MM.1S (cell line): Measurements from ENCODE around the gene TGFBR2.

Experiments used
- DNase-seq: peaks from one replicate; pipeline ENCODE4 v3.0.0-alpha.2; 2015
- H2AFZ ChIP-seq: fragments of 300-600 bp; sonication (generic); 2 replicates; pipeline ENCODE4 v1.6.0; 2016; ENCODE audit warnings: antibody characterized with exemption, low read length
- H3F3A ChIP-seq: fragments of 300-600 bp; sonication (generic); 2 replicates; pipeline ENCODE4 v1.6.1; 2016; ENCODE audit warnings: mild to moderate bottlenecking, antibody characterized with exemption, low read length, moderate library complexity, mixed read lengths; ENCODE audit not compliant: insufficient read depth
- H3K27ac ChIP-seq: fragments of 300-600 bp; sonication (generic); 2 replicates; pipeline ENCODE4 v1.5.1; 2016; ENCODE audit warnings: mild to moderate bottlenecking, low read length
- H3K27me3 ChIP-seq: fragments of 300-600 bp; sonication (generic); replicated peaks from 2 replicates; pipeline ENCODE4 v1.6.0; 2016; ENCODE audit warnings: low read length; ENCODE audit not compliant: insufficient read depth
- H3K36me3 ChIP-seq: fragments of 300-600 bp; sonication (generic); replicated peaks from 2 replicates; pipeline ENCODE4 v1.6.1; 2016; ENCODE audit warnings: mild to moderate bottlenecking, low read length, mixed read lengths; ENCODE audit not compliant: insufficient read depth
- H3K4me1 ChIP-seq: fragments of 300-600 bp; sonication (generic); 2 replicates; pipeline ENCODE4 v1.6.1; 2016; ENCODE audit warnings: low read length, mixed read lengths
- H3K4me2 ChIP-seq: fragments of 300-600 bp; sonication (generic); 2 replicates; pipeline ENCODE4 v1.6.0; 2016; ENCODE audit warnings: low read depth, low read length
- H3K4me3 ChIP-seq: fragments of 300-600 bp; sonication (generic); 2 replicates; pipeline ENCODE4 v1.5.1; 2016; ENCODE audit warnings: low read length, mixed read lengths
- H3K79me2 ChIP-seq: fragments of 300-600 bp; sonication (generic); 2 replicates; pipeline ENCODE4 v1.6.1; 2016; ENCODE audit warnings: mixed run types, low read length, mixed read lengths
- H3K9ac ChIP-seq: fragments of 300-600 bp; sonication (generic); 2 replicates; pipeline ENCODE4 v1.6.1; 2016; ENCODE audit warnings: low read length, mixed read lengths
- H3K9me2 ChIP-seq: fragments of 300-600 bp; sonication (generic); replicated peaks from 2 replicates; pipeline ENCODE4 v1.6.1; 2016; ENCODE audit warnings: mild to moderate bottlenecking, low read length, mixed read lengths; ENCODE audit not compliant: insufficient read depth
- H3K9me3 ChIP-seq: fragments of 300-600 bp; sonication (generic); replicated peaks from 2 replicates; pipeline ENCODE4 v1.6.1; 2016; ENCODE audit warnings: mild to moderate bottlenecking, low read length, mixed read lengths; ENCODE audit not compliant: insufficient read depth
- H4K20me1 ChIP-seq: fragments of 300-600 bp; sonication (generic); 2 replicates; pipeline ENCODE4 v1.6.1; 2016; ENCODE audit warnings: mild to moderate bottlenecking, low read length, moderate library complexity, mixed read lengths; ENCODE audit not compliant: insufficient read depth
- EZH2 ChIP-seq: fragments of 300-600 bp; sonication (generic); optimal IDR thresholded peaks from 2 replicates; pipeline ENCODE3; 2017; ENCODE audit warnings: low read depth, mild to moderate bottlenecking, antibody characterized with exemption, low read length, mixed read lengths
- EZH2phosphoT487 ChIP-seq: fragments of 300-600 bp; sonication (generic); IDR thresholded peaks from 2 replicates; pipeline ENCODE4 v1.6.1; 2018; ENCODE audit warnings: antibody characterized with exemption, low read length
- TF ChIP-seq, protein P1 (sequence below): fragments of 300-600 bp; sonication (generic); IDR thresholded peaks from 2 replicates; pipeline ENCODE4 v1.5.1; 2016; ENCODE audit warnings: antibody characterized with exemption, low read length, mixed read lengths

TGFBR2 gene

GRCh38 chr3:30586096-30586805 lies 20.1 kb upstream of the TGFBR2 start:
- TF ChIP-seq EZH2phosphoT487, result no peak
- no peaks in the 10 kb centered on the region for H3K79me2 ChIP-seq
- H4K20me1 ChIP-seq, result no peaks in the 10 kb centered on the region
- H3K9me3 ChIP-seq, result no peaks in the 10 kb centered on the region
- H3K4me2 ChIP-seq, result no peak overlapping the region
- H3K36me3 ChIP-seq, result no peaks in the 10 kb centered on the region
- no peaks in the 10 kb centered on the region for H3K27me3 ChIP-seq
- H3K27ac ChIP-seq, result no peak overlapping the region
- no peaks in the 10 kb centered on the region for H3K9me2 ChIP-seq
- H3K4me3 ChIP-seq, result no peak overlapping the region
- H3F3A ChIP-seq, result no peaks in the 10 kb centered on the region
- no peak for DNase-seq
- H3K4me1 ChIP-seq, result no peaks in the 10 kb centered on the region
- H3K9ac ChIP-seq, result no peak overlapping the region
- no peak overlapping the region for H2AFZ ChIP-seq

DNA sequence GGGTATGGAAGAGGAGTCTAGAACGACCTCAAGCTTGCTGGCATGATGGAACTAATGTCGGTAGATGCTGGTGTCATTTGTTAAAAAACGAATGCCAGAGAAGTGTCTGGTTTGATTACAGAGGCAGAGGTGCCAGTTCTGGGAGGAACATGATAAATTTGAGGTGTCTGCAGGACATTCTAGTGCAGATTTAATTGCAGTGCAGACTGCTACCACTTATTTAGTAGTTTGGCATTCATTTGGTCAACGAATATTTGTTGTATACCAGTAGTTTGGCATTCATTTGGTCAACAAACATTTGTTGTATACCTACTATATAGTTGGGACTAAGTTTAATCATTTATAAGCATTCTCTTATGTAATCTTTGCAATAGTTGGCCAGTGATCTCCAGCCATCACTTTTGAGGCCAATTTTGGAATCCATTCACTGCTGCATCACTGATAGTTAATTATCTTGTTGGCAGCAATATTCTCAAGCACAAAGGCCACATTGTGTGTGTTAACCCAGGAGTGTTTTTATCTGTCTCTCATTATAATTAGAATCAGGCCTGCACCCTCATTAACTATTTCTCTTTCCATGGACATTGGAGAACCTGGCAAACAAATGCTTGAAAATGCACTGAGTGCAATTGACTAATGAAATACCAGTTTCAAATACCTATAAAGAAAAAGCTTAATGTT lies 19.5 kb upstream of the TGFBR2 start:
- no peaks in the 10 kb centered on the region for H3K79me2 ChIP-seq
- H3F3A ChIP-seq, result no peaks in the 10 kb centered on the region
- H3K4me1 ChIP-seq, result no peaks in the 10 kb centered on the region
- no peak for DNase-seq
- H3K9me2 ChIP-seq, result no peaks in the 10 kb centered on the region
- no peak overlapping the region for H3K9ac ChIP-seq
- no peak overlapping the region for H3K4me3 ChIP-seq
- no peak overlapping the region for H3K4me2 ChIP-seq
- H3K27ac ChIP-seq, result no peak overlapping the region
- H3K36me3 ChIP-seq, result no peaks in the 10 kb centered on the region
- no peaks in the 10 kb centered on the region for H3K27me3 ChIP-seq
- H3K9me3 ChIP-seq, result no peaks in the 10 kb centered on the region; the same call in 1 of the 2 replicates
- TF ChIP-seq EZH2phosphoT487 (no peak), EZH2 (no peak)
- TF ChIP-seq, protein P1, sequence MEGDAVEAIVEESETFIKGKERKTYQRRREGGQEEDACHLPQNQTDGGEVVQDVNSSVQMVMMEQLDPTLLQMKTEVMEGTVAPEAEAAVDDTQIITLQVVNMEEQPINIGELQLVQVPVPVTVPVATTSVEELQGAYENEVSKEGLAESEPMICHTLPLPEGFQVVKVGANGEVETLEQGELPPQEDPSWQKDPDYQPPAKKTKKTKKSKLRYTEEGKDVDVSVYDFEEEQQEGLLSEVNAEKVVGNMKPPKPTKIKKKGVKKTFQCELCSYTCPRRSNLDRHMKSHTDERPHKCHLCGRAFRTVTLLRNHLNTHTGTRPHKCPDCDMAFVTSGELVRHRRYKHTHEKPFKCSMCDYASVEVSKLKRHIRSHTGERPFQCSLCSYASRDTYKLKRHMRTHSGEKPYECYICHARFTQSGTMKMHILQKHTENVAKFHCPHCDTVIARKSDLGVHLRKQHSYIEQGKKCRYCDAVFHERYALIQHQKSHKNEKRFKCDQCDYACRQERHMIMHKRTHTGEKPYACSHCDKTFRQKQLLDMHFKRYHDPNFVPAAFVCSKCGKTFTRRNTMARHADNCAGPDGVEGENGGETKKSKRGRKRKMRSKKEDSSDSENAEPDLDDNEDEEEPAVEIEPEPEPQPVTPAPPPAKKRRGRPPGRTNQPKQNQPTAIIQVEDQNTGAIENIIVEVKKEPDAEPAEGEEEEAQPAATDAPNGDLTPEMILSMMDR, result no peak
- no peaks in the 10 kb centered on the region for H4K20me1 ChIP-seq
- no peak overlapping the region for H2AFZ ChIP-seq

DNA sequence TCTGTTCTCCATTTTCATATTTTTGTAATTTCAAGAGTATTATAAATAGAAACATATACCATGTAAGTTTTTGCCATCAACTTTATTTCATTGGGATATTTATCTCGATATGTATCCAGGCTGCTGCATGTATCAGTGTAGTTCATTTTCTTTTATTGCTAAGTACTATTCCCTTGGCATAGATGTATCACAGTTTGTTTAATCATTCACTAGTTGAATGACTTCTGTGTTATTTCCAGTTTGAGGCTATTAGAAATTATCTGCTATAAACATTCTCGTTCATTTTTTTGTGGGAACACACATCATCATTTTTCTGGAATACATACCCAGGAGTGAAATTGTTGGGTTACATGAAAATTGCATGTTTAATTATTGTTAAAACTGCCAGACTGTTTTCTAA lies 18.5 kb upstream of the TGFBR2 start:
- H3K79me2 ChIP-seq, result no peaks in the 10 kb centered on the region
- H3K4me2 ChIP-seq, result no peak overlapping the region
- no peak overlapping the region for H3K9ac ChIP-seq
- H3F3A ChIP-seq, result no peaks in the 10 kb centered on the region
- no peak overlapping the region for H2AFZ ChIP-seq
- TF ChIP-seq EZH2 (no peak), EZH2phosphoT487 (no peak)
- TF ChIP-seq, protein P1, result no peak
- no peak overlapping the region for H3K27ac ChIP-seq
- H3K4me1 ChIP-seq, result no peaks in the 10 kb centered on the region
- DNase-seq, result no peak
- H3K36me3 ChIP-seq, result no peaks in the 10 kb centered on the region
- H3K9me3 ChIP-seq, result no peaks in the 10 kb centered on the region; the same call in 1 of the 2 replicates
- no peak overlapping the region for H3K4me3 ChIP-seq
- H4K20me1 ChIP-seq, result no peaks in the 10 kb centered on the region
- no peaks in the 10 kb centered on the region for H3K27me3 ChIP-seq
- H3K9me2 ChIP-seq, result no peaks in the 10 kb centered on the region

DNA sequence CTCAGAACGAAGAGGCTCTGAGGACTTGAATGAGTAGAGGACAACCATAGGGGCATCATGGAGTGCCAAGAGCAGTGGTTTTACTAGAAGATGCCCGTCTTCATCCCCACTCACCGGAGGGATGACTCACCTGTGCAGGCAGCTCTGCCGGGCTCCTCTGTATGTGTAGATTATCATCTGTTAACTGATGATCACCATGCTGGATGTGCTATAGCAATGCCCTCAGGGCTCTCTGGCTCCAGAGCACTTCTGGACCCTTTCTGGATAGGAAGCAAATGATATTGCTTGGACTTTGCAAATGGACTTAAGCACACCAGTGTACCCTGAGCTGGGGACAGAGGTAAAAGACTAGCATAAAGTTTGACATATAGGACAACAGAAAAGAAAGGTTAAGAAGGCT lies 10.2 kb upstream of the TGFBR2 start:
- no peaks in the 10 kb centered on the region for H3K9me2 ChIP-seq

More for the DNA sequence above, 10.2 kb upstream of the TGFBR2 start:
- Histone ChIP-seq H3K27ac (no peak overlapping the region), H4K20me1 (no peaks in the 10 kb centered on the region), H3K4me3 (no peak overlapping the region), H3K36me3 (no peaks in the 10 kb centered on the region), H3K9me3 (no peaks in the 10 kb centered on the region; the same call in 1 of the 2 replicates), H2AFZ (no peak overlapping the region), H3K79me2 (no peaks in the 10 kb centered on the region), H3K4me1 (0 out of 2 replicates have a peak, but pooled peaks cover 10% of the 10 kb centered on the region), H3F3A (no peaks in the 10 kb centered on the region), H3K27me3 (no peaks in the 10 kb centered on the region), H3K9ac (no peak overlapping the region), H3K4me2 (no peak overlapping the region)
- TF ChIP-seq EZH2 (no peak), EZH2phosphoT487 (no peak)
- TF ChIP-seq, protein P1, result no peak
- DNase-seq, result no peak
